ENCODE data around the gene CPNE5. TPM values are rescaled to one million over a fixed set of nuclear protein-coding genes. Genes with fewer than 3 reads are reported as not detected.

Gene CPNE5
- total RNA-seq, 1 experiment from 2014 or later: 0.37 TPM

- intact Hi-C loops (cut with micrococcal nuclease; ENCODE audit: unreplicated experiment): no loop called here
- no TSS peak for BruUV-seq (replicated peaks)
- no peak overlapping the region for H3K27ac ChIP-seq
Measured at GRCh38 chr6:36781669-36782068, 57.6 kb downstream of the CPNE5 start.

GRCh38 chr6:36780442-36781177 is 58.6 kb downstream of the CPNE5 start:
- H3K27me3 ChIP-seq (ENCODE audit: insufficient read depth, low read depth): no peaks in the 10 kb centered on the region
- no peak for DNase-seq
- no peaks in the 10 kb centered on the region; the same call in 1 of the 2 replicates for H3F3A ChIP-seq (ENCODE audit: insufficient read depth, low read depth)
- no peaks in the 10 kb centered on the region for H4K20me1 ChIP-seq (ENCODE audit: insufficient read depth)
- H3K4me1 ChIP-seq (replicated peaks; ENCODE audit: insufficient read depth): peaks cover 7% of the 10 kb centered on the region
- H3K9me2 ChIP-seq (ENCODE audit: insufficient read depth): no peaks in the 10 kb centered on the region
- no TSS peak for BruUV-seq (replicated peaks)
- peak overlapping the region; percentile 42 for H3K4me2 ChIP-seq
- H3K27ac ChIP-seq: no peak overlapping the region
- no peaks in the 10 kb centered on the region for H3K79me2 ChIP-seq (ENCODE audit: low read depth)
- H3K9me3 ChIP-seq (ENCODE audit: insufficient read depth, low read depth): no peaks in the 10 kb centered on the region
- TF ChIP-seq EZH2 (IDR thresholded peaks at IDR 0.05; ENCODE audit: low read depth) (no peak), CTCF (conservative IDR thresholded peaks at IDR 0.05) (no peak)
- H2AFZ ChIP-seq: no peak overlapping the region
- no peaks in the 10 kb centered on the region for H3K36me3 ChIP-seq (ENCODE audit: low read depth)
- intact Hi-C loops (cut with micrococcal nuclease; ENCODE audit: unreplicated experiment): no loop called here
- CTCF ChIA-PET: interaction anchor here (0.5 kb wide), 1 partner anchor 133 kb away, joined by 4 read pairs; no protein-coding TSS in a partner anchor
- H3K4me3 ChIP-seq: no peak overlapping the region
- POLR2A ChIA-PET (ENCODE audit: unreplicated experiment): no interaction called here

More at GRCh38 chr6:36781669-36782068, 57.6 kb downstream of the CPNE5 start:
- ChIA-PET POLR2A (ENCODE audit: unreplicated experiment) (no interaction called here), CTCF (interaction anchor here (1.1 to 1.7 kb wide), 2 partner anchors 73 to 236 kb away, joined by 4 to 5 read pairs; no protein-coding TSS in a partner anchor)
- Histone ChIP-seq H3K9me2 (ENCODE audit: insufficient read depth) (no peaks in the 10 kb centered on the region), H3K4me3 (no peak overlapping the region), H3K36me3 (ENCODE audit: low read depth) (no peaks in the 10 kb centered on the region), H3K79me2 (ENCODE audit: low read depth) (no peaks in the 10 kb centered on the region), H2AFZ (no peak overlapping the region), H3K9me3 (ENCODE audit: insufficient read depth, low read depth) (no peaks in the 10 kb centered on the region), H3F3A (ENCODE audit: insufficient read depth, low read depth) (no peaks in the 10 kb centered on the region; the same call in 1 of the 2 replicates), H3K4me2 (no peak overlapping the region), H3K4me1 (replicated peaks; ENCODE audit: insufficient read depth) (peaks cover 7% of the 10 kb centered on the region), H3K27me3 (ENCODE audit: insufficient read depth, low read depth) (no peaks in the 10 kb centered on the region), H4K20me1 (ENCODE audit: insufficient read depth) (no peaks in the 10 kb centered on the region)
- DNase-seq: no peak
- TF ChIP-seq EZH2 (IDR thresholded peaks at IDR 0.05; ENCODE audit: low read depth) (no peak), CTCF (conservative IDR thresholded peaks at IDR 0.05) (no peak)

- Histone ChIP-seq H3K9me3 (ENCODE audit: insufficient read depth, low read depth) (no peaks in the 10 kb centered on the region), H2AFZ (no peak overlapping the region), H3F3A (ENCODE audit: insufficient read depth, low read depth) (no peaks in the 10 kb centered on the region; the same call in 1 of the 2 replicates), H3K79me2 (ENCODE audit: low read depth) (no peaks in the 10 kb centered on the region), H3K9me2 (ENCODE audit: insufficient read depth) (no peaks in the 10 kb centered on the region), H4K20me1 (ENCODE audit: insufficient read depth) (no peaks in the 10 kb centered on the region), H3K4me2 (no peak overlapping the region), H3K36me3 (ENCODE audit: low read depth) (no peaks in the 10 kb centered on the region), H3K4me1 (replicated peaks; ENCODE audit: insufficient read depth) (peaks cover 7% of the 10 kb centered on the region), H3K27me3 (ENCODE audit: insufficient read depth, low read depth) (no peaks in the 10 kb centered on the region), H3K4me3 (no peak overlapping the region), H3K27ac (no peak overlapping the region)
- POLR2A ChIA-PET (ENCODE audit: unreplicated experiment): no interaction called here
- CTCF ChIA-PET: no interaction called here
- no TSS peak for BruUV-seq (replicated peaks)
- intact Hi-C loops (cut with micrococcal nuclease; ENCODE audit: unreplicated experiment): no loop called here
- no peak for TF ChIP-seq EZH2 (IDR thresholded peaks at IDR 0.05; ENCODE audit: low read depth)
- no peak for TF ChIP-seq CTCF (conservative IDR thresholded peaks at IDR 0.05)
- DNase-seq: no peak
Measured at GRCh38 chr6:36779227-36779626, 60.0 kb downstream of the CPNE5 start.

All from PC-9 (cell line).